Endodermal cell (in vitro differentiated cells): ENCODE results near the gene CACUL1. TPM values are rescaled to one million over a fixed set of nuclear protein-coding genes. Genes with fewer than 3 reads are reported as not detected.

ENCODE experiments used
- DNase-seq: peaks from one replicate; pipeline ENCODE4 v3.0.0-alpha.2; 2017
- H3K27ac ChIP-seq: 2 replicates; pipeline ENCODE4 v1.5.1; 2013; ENCODE audit warnings: mild to moderate bottlenecking, low read depth, low read length, moderate library complexity
- H3K27me3 ChIP-seq: 2 replicates; pipeline ENCODE4 v1.6.1; 2013; ENCODE audit warnings: mild to moderate bottlenecking, low read length, moderate library complexity; ENCODE audit not compliant: insufficient read depth, control insufficient read depth, poor library complexity, severe bottlenecking
- H3K36me3 ChIP-seq: 2 replicates; pipeline ENCODE4 v1.7.0; 2013; ENCODE audit warnings: mild to moderate bottlenecking, low read length, moderate library complexity; ENCODE audit not compliant: control insufficient read depth, insufficient read depth
- H3K4me1 ChIP-seq: one replicate; pipeline ENCODE4 v1.7.0; 2013; ENCODE audit warnings: low read length; ENCODE audit not compliant: control insufficient read depth, insufficient read depth
- H3K4me3 ChIP-seq: 2 replicates; pipeline ENCODE4 v1.5.1; 2013; ENCODE audit warnings: mild to moderate bottlenecking, low read length, moderate library complexity
- H3K9ac ChIP-seq: 2 replicates; pipeline ENCODE4 v1.6.1; 2013; ENCODE audit warnings: mild to moderate bottlenecking, low read length, moderate library complexity; ENCODE audit not compliant: poor library complexity, severe bottlenecking; ENCODE audit errors: extremely low read depth
- H3K9me3 ChIP-seq: 2 replicates; pipeline ENCODE4 v1.6.1; 2013; ENCODE audit warnings: mild to moderate bottlenecking, low read length, moderate library complexity; ENCODE audit not compliant: control insufficient read depth
- H3K27ac Mint-ChIP-seq: 2 replicates; pipeline ENCODE4 v1.8.0; 2020; ENCODE audit warnings: mixed read lengths
- H3K27me3 Mint-ChIP-seq: 2 replicates; pipeline ENCODE4 v1.8.0; 2021; ENCODE audit warnings: mild to moderate bottlenecking, mixed read lengths; ENCODE audit not compliant: insufficient read depth
- H3K36me3 Mint-ChIP-seq: 2 replicates; pipeline ENCODE4 v1.8.0; 2020; ENCODE audit warnings: low read depth, mixed read lengths
- H3K4me1 Mint-ChIP-seq: 2 replicates; pipeline ENCODE4 v1.8.0; 2020; ENCODE audit warnings: mixed read lengths
- H3K4me3 Mint-ChIP-seq: 2 replicates; pipeline ENCODE4 v1.8.0; 2020; ENCODE audit warnings: mild to moderate bottlenecking, moderate library complexity, mixed read lengths
- H3K9me3 Mint-ChIP-seq: 2 replicates; pipeline ENCODE4 v1.8.0; 2020; ENCODE audit warnings: mild to moderate bottlenecking, mixed read lengths
- CTCF ChIP-seq: fragments of 200-600 bp; sonication (generic); conservative IDR thresholded peaks from 2 replicates; pipeline ENCODE4 v1.5.0; 2021; ENCODE audit warnings: antibody characterized with exemption, mild to moderate bottlenecking
- WGBS, 2 experiments: methylation state at CpG; one replicate each; pipeline versions ENCODE4 v1.1.5 to v1.1.7; 2013; ENCODE audit warnings: missing lambda C conversion rate in 2 of 2, mixed read lengths in 1 of 2; ENCODE audit not compliant: insufficient coverage in 1 of 2, insufficient read length in 1 of 2; 5-methylcytosine and 5-hydroxymethylcytosine counted together
- total RNA-seq, 2 donors: library from RNA; stranded (reverse); fragmentation: NEBNext Ultra II Directional in 1 of 2; extraction: Animal tissue kit (Norgen Biotek cat#: 25700) in 1 of 2; gene quantifications; 2 replicates in 1 of 2; 3 replicates in 1 of 2; pipeline ENCODE4 v1.2.1, GENCODE V29; 2021

CACUL1 gene
- total RNA-seq, 2 donors from 2014 or later = 37.5 to 38.9 TPM

- Histone ChIP-seq H3K9me3 (no peaks in the 10 kb centered on the region), H3K27me3 (no peaks in the 10 kb centered on the region), H3K4me1 (no peaks in the 10 kb centered on the region), H3K27ac (no peak overlapping the region), H3K4me3 (no peak overlapping the region), H3K36me3 (no peaks in the 10 kb centered on the region), H3K9ac (no peak overlapping the region)
- Mint-ChIP-seq H3K27ac (no peak overlapping the region), H3K36me3 (no peaks in the 10 kb centered on the region), H3K27me3 (peaks cover 18% of the 10 kb centered on the region), H3K4me3 (no peak overlapping the region), H3K9me3 (peaks cover 14% of the 10 kb centered on the region), H3K4me1 (peaks cover 8% of the 10 kb centered on the region)
- TF ChIP-seq CTCF = no peak
- WGBS, 2 experiments = 78 to 82% methylated on average over 3 to 6 of the region's 6 CpGs
- DNase-seq = no peak
These were observed 90.4 kb downstream of the CACUL1 start for GRCh38 chr10:118664321-118664720.

GRCh38 chr10:118663176-118663575 is 91.6 kb downstream of the CACUL1 start:
- no peak for TF ChIP-seq CTCF
- H3K36me3 ChIP-seq = no peaks in the 10 kb centered on the region
- Mint-ChIP-seq H3K4me1 (no peaks in the 10 kb centered on the region), H3K9me3 (peaks cover 22% of the 10 kb centered on the region), H3K36me3 (no peaks in the 10 kb centered on the region), H3K4me3 (no peak overlapping the region), H3K27ac (no peak overlapping the region), H3K27me3 (peaks cover 24% of the 10 kb centered on the region)
- no peak overlapping the region for H3K27ac ChIP-seq
- H3K9ac ChIP-seq = no peak overlapping the region
- no peak overlapping the region for H3K4me3 ChIP-seq
- no peak for DNase-seq
- no peaks in the 10 kb centered on the region for H3K27me3 ChIP-seq
- H3K9me3 ChIP-seq = no peaks in the 10 kb centered on the region
- H3K4me1 ChIP-seq = no peaks in the 10 kb centered on the region
- WGBS, 2 experiments = 93 to 100% methylated on average over 2 to 3 of the region's 3 CpGs

GRCh38 chr10:118662228-118663035 is 92.3 kb downstream of the CACUL1 start:
- Histone ChIP-seq H3K4me3 (no peak overlapping the region), H3K36me3 (no peaks in the 10 kb centered on the region), H3K27me3 (no peaks in the 10 kb centered on the region), H3K9me3 (no peaks in the 10 kb centered on the region), H3K27ac (no peak overlapping the region), H3K9ac (no peak overlapping the region), H3K4me1 (no peaks in the 10 kb centered on the region)
- peaks cover 28% of the 10 kb centered on the region for H3K27me3 Mint-ChIP-seq
- TF ChIP-seq CTCF = no peak
- H3K27ac Mint-ChIP-seq = no peak overlapping the region
- DNase-seq = no peak
- no peak overlapping the region for H3K4me3 Mint-ChIP-seq
- peaks cover 23% of the 10 kb centered on the region for H3K9me3 Mint-ChIP-seq
- H3K36me3 Mint-ChIP-seq = no peaks in the 10 kb centered on the region
- WGBS, 2 experiments = 88 to 100% methylated on average over 4 of the region's 4 CpGs
- no peaks in the 10 kb centered on the region for H3K4me1 Mint-ChIP-seq
